ENCODE results near the gene MYBPC1. TPM values are rescaled to one million over a fixed set of nuclear protein-coding genes. Genes with fewer than 3 reads are reported as not detected.

The MYBPC1 gene
- total and polyA plus RNA-seq, 2 of the 13 experiments (the other 11 are each of a cell fraction or from before 2014, with no cell fraction given) = 0.31 to 0.53 TPM

GRCh38 chr12:101608301-101609133, 13.7 kb downstream of the MYBPC1 start (continued):
- TF ChIP-seq, protein P1, sequence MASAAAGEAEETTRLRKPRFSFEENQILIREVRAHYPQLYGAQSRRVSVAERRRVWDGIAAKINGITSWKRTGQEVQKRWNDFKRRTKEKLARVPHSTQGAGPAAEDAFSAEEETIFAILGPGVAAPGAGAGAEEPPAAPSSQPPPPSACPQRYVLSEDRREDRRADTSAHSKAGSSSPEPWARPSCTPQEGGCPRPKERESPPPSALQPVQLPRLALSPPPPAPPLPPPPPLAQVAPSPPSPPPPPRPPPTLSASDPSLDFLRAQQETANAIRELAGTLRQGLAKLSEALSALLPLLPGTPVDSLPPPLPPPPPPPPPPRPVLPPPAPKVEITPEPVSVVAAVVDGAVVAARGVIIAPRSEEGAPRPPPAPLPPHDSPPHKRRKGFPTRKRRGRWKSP (CRISPR knock-in tag; IDR thresholded peaks at IDR 0.05) = peak; percentile 78; the same call in 1 of the 2 replicates
- TF ChIP-seq ZNF280D (CRISPR knock-in tag; IDR thresholded peaks at IDR 0.05) (no peak), ZNF878 (CRISPR knock-in tag; IDR thresholded peaks at IDR 0.05) (peak; percentile 67; the same call in 1 of the 2 replicates), ZNF777 (CRISPR knock-in tag; IDR thresholded peaks at IDR 0.05) (no peak), NONO (IDR thresholded peaks at IDR 0.05) (no peak), NONO (CRISPR knock-in tag; conservative IDR thresholded peaks at IDR 0.05) (peak; percentile 91), GATAD1 (CRISPR knock-in tag; IDR thresholded peaks at IDR 0.05) (peak; percentile 64), NCOR1 (IDR thresholded peaks at IDR 0.05; ENCODE audit: borderline replicate concordance, low read length) (peak; percentile 96), MBNL3 (CRISPR knock-in tag; conservative IDR thresholded peaks at IDR 0.05) (no peak), ZNF589 (CRISPR knock-in tag; conservative IDR thresholded peaks at IDR 0.05) (no peak), ZNF224 (CRISPR knock-in tag; IDR thresholded peaks at IDR 0.05) (peak; percentile 60; the same call in 1 of the 2 replicates), HDAC6 (IDR thresholded peaks at IDR 0.05; ENCODE audit: low read depth, low read length) (no peak), HNF1B (CRISPR knock-in tag; IDR thresholded peaks at IDR 0.05) (peak; percentile 67), ZFYVE20 (CRISPR knock-in tag; IDR thresholded peaks at IDR 0.05; ENCODE audit: borderline replicate concordance, low read depth) (no peak), ZNF256 (CRISPR knock-in tag; conservative IDR thresholded peaks at IDR 0.05) (no peak), ELF4 (CRISPR knock-in tag; IDR thresholded peaks at IDR 0.05; ENCODE audit: borderline replicate concordance) (no peak), ZNF263 (CRISPR knock-in tag; IDR thresholded peaks at IDR 0.05) (no peak), NFIC (IDR thresholded peaks at IDR 0.05; ENCODE audit: low read length) (peak; percentile 99), FLYWCH1 (CRISPR knock-in tag; IDR thresholded peaks at IDR 0.05) (no peak), SAP130 (CRISPR knock-in tag; IDR thresholded peaks at IDR 0.05; ENCODE audit: low read depth) (peak; percentile 88), KLF16 (CRISPR knock-in tag; IDR thresholded peaks at IDR 0.05) (peak in 1 of 2 experiments; percentile 95; a peak in 2 of 4 replicates), DDIT3 (CRISPR knock-in tag; IDR thresholded peaks at IDR 0.05) (no peak)
- TF ChIP-seq, protein P2, sequence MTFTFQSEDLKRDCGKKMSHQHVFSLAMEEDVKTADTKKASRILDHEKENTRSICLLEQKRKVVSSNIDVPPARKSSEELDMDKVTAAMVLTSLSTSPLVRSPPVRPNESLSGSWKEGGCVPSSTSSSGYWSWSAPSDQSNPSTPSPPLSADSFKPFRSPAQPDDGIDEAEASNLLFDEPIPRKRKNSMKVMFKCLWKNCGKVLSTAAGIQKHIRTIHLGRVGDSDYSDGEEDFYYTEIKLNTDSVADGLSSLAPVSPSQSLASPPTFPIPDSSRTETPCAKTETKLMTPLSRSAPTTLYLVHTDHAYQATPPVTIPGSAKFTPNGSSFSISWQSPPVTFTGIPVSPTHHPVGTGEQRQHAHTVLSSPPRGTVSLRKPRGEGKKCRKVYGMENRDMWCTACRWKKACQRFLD (CRISPR knock-in tag; IDR thresholded peaks at IDR 0.05; ENCODE audit: borderline replicate concordance) = no peak
